Activated CD4-positive, alpha-beta T cell treated with anti-CD3 and anti-CD28 coated beads, Interleukin-2, amount 50 U/mL, for 16 hours (primary cell): ENCODE results near the gene KLHL8.
"Not testable (repeated sequence)": the region's sequence is repeated elsewhere in the genome, so short reads cannot be mapped to it uniquely, and the experiment has no call there.

Experiments used
- DNase-seq: peaks from one replicate; pipeline ENCODE4 v3.0.0-alpha.2; 2020

KLHL8 gene

DNA sequence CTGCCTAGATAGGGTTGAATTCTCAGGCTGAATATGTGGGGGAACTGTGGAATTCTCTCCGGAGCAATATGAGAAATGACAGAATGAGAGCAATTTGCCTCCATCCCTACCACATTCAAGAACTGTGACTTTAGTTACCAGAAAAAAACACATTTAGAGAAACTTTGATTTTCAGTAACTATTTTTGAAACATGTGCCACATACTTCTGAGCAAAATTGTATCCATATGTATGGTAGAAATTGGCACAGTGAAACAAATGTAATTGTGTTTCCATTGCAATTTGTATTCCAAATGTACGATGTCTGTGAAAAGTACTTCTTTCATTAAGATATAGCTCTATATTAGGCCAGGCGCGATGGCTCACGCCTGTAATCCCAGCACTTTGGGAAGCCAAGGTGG, 5.5 kb upstream of the KLHL8 start:
- no peak for DNase-seq

DNA sequence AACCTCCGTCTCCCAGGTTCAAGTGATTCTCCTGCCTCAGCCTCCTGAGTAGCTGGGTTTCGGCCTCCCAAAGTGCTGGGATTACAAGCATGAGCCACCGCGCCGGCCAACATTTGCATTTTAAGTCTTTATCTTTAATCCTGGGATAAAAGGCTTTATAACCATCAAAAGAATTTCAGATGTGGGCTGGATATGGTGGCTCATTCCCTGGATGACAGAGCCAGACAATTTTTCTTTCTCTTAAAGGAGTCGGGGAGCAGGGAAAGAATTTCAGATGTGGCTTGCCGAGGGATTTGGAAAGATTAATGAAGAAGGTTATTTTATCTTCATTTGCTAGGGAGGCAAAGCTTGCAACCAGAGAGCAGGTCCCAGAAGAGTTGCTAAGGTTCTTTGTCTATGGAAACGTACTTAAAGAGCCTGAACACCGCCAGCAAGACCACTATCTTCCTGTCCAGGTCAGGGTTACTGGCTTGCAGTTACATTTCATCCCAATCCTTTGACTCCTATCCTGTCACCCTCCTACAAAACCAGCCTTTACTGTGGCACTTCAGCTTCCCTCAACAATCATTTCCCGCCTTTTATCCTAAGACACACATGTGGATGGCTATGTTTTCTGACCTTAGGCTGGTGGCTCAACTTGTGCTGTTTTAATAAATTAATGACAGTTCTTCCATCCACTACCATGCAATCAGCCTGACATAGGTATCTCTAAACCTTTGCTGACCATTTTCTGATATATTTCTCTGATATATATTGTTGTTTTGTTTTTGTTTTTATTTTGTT, 3.9 kb upstream of the KLHL8 start:
- DNase-seq, result no peak

GRCh38 chr4:87219632-87220093, 755 bp downstream of the KLHL8 start:
- DNase-seq, result peak; percentile 44

- DNase-seq, result not testable (repeated sequence)
Observed at GRCh38 chr4:87217235-87217763, 3.1 kb downstream of the KLHL8 start.

DNA sequence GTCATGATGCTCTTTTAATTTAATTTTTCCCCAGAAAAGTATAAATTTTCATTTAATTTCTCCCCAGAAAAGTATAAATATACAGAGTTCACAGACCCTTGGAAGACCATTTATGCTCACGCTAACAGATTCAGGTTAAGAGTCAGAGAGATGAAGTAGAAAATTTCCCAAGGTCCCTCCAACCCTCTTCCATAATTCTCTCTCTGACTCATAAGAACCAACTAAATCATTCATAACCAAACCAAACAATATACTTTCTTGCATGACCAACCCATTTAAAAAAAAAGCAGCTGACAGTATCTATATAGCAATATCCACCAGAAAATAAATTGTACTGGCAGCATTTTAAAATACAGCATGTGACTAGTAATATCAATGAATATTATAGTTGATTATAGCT, 3.9 kb downstream of the KLHL8 start:
- DNase-seq, result no peak

GRCh38 chr4:87213421-87214075, 6.9 kb downstream of the KLHL8 start:
- no peak for DNase-seq

DNA sequence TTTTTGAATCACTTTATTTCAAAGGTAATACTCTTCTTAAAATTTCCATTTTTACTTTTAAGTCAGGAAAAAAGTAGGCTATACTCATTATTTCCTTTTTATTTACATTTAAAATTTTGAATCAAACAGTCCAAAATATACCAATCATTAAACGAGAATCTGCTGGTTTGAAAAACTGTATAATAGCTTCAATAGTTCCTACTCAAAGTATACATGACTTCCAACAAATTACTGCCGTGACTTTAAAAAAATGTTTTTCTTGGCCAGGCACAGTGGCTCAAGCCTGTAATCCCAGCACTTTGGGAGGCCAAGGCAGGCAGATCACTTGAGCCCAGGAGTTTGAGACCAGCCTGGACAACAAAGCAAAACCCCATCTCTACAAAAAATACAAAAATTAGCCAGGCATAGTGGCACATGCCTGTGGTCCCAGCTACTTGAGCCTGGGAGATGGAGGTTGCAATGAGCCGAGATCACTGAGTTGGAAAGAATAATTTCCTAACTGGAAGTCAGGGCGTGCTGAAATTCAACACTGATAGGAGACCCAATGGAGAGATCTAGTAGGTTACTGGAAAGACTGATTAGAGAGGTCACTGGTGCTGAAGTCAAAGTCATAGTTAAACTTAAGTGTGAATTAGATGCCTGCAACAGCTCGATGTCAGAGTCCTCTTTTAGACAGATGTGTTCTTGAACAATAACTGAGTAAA, 9.0 kb downstream of the KLHL8 start:
- no peak for DNase-seq

DNA sequence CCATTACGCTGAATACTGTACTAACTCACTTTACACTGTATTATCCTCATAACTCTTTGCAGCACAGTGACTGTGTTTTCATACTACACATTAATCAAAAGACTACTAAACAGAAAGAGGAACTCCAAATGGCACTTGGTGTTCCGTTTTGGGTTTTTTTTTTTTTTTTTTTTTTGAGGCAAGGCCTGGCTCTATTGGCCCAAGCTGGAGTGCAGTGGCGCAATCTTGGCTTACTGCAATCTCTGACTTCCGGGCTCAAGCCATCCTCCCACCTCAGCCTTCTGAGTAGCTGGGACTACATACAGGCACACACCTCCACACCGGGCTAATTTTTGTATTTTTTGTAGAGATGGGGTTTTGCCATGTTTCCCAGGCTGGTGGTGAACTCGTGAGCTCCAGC, 10.7 kb downstream of the KLHL8 start:
- no peak for DNase-seq

DNA sequence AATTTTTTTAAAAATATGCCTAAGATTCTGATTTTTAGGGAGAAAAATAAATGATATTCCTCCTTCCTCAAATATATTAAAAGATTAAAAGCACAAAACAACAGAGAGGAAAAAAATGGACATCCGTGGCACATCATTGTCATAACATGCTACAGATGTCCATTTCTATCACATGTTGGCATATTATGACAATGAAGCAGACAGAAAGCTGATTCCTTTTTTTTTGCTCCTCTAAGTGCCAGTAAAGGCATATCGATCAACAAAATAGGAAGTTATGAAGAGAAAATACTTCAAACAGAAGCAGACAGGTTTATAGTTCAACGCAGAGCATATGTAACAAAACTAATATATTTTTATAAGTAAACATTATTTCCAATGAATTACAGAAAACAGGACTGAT, 11.2 kb downstream of the KLHL8 start:
- no peak for DNase-seq

GRCh38 chr4:87204559-87204958, 15.9 kb downstream of the KLHL8 start:
- DNase-seq, result no peak

GRCh38 chr4:87196927-87197326, 23.5 kb downstream of the KLHL8 start:
- no peak for DNase-seq

DNA sequence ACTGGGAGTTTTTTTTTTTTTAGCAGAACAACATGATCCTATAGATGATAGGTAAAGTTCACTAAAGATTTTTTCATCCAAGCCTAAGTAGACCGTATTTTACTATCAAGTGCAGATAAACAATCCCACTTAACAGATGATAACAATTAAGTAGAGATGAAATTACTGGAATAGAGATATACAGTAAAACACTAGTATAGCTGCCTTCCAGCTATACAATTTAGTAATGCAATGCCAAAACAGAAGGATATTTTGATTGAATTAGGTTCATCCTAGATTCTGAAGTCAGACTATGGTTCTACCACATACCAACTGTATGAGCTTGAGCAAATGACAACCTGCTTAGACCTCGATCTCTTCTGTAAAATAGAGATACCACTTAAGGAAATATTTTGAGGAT, 24.3 kb downstream of the KLHL8 start:
- DNase-seq, result no peak

DNA sequence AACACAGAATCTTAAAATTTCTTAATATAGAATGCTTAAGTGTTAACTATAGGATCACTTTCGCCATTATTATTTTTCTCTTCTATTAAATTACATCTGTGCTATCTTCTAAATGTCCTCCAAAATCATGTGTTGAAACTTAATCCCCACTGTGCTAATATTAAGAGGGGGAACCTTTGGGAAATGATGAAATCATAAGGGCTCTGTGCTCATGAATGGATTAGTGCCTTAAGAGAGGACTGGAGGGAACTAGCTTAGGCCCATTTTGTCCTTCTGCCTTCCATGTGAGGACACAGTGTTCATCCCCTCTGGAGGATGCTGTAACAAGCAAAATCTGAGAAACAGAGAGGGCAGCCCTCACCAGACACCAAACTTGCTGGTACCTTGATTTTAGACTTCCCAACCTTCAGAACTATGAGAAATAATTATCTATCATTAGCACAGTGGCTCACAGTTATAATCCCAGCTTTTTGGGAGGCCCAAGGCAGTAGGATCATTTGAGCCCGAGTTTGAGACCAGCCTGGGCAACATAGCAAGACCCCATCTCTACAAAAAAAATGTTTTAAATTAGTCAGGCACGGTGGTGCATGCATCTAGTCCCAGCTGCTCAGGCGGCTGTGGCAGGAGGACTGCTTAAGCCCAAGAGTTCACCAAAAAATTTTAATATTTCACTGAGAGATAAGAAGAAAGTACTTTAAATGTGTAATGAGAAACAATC, 26.3 kb downstream of the KLHL8 start:
- DNase-seq, result no peak

GRCh38 chr4:87192145-87192919, 28.1 kb downstream of the KLHL8 start:
- DNase-seq, result peak; percentile 19

DNA sequence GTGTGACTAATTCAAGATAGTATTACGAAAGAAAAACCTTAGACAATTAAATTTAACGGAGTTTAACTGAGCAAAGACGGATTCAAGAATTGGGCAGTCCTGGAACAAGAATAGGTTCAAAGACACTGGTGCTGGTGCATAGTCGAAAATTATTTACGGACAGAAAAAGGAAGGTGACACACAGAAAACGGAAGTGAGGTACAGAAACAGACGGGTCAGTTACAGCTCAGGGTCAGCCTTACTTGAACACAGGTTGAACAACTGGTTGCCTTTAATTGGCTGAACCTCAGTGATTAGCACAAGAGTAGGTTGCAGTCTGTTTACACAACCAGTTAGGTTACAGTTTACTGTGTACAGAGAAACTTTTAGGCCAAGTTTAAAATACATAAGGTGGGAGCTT, 31.5 kb downstream of the KLHL8 start:
- no peak for DNase-seq

GRCh38 chr4:87188048-87188447, 32.4 kb downstream of the KLHL8 start:
- no peak for DNase-seq

DNA sequence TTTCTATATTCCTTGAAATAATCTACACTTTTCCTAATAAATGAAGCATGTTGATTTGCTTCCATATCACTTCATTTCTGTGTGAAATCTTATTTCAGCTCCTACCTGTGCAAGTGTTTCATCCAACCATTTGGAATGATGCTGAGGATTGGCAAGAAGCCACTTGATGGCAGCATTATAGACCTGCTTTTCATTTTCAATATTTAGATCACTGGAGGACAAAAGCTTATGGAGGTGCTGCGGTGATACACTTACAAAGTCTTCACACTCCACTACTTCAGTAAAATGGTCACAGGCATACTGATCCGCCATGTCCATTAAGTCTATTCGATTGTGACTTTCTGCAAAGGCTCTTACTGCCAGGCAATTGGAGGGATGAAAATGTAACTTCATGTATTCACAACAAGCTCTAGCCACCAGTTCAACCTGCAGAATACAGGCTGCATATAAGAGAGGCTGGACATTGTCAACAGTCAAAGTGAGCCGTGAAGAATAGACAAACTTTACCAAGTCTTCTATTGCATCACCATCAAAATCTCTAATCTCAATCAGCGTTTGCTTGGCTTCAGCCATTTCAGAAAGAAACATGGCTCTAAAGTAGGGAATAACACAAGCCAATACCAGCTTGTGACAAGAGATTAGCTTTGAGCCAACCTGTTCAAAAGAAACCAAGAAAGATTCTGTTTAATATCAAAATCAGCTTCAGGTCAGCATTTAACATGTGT, 35.1 kb downstream of the KLHL8 start:
- no peak for DNase-seq

- DNase-seq, result no peak
Observed at GRCh38 chr4:87180767-87181166, 39.7 kb downstream of the KLHL8 start.

DNA sequence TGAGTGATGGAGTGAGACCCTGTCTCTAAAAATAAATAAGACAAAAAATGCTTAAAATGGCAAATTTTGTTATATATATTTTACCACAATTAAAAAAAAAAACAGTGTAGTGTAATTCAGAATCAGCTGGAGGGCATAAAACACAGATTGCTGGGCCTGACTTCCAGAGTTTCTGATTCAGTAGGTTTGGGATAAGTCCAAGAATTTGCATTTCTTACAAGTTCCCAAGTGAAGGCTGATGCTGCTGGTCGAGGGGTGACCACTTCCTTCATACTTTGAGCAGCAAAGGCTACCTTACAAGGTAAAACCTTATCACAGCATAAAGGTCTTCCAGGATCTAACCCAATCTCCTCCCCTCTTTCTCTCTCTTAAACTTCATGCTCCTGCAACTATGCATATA, 40.7 kb downstream of the KLHL8 start:
- DNase-seq, result no peak

DNA sequence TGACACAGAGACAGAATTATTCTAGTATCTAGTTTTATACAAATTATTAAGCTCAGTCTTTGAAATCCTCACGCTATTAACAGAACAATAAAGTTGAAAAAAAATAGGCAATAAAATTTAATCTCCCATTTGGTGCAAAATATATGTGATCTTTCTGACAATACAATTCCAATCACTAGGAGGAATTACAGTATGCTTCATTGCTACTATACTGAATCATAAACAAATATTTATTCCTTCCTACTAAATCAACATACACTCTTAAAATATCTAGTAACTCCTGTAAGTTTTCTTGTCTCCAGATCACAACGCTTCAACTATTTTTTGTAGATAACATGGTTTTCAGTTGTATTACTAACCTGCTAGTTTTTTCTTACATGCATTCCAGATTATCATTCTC, 45.7 kb downstream of the KLHL8 start:
- DNase-seq, result no peak

GRCh38 chr4:87171944-87172343, 48.5 kb downstream of the KLHL8 start:
- DNase-seq, result no peak
